Ishikawa (cell line): ENCODE data around the gene TTLL10.
A peak's percentile ranks its signal among the peaks of the same experiment; 100 is the strongest.

Source experiments
- CEBPB ChIP-seq: IDR thresholded peaks from 2 replicates; pipeline ENCODE4 v1.6.1; 2012
- CREB1 ChIP-seq: IDR thresholded peaks from 2 replicates; pipeline ENCODE4 v1.6.1; 2012; ENCODE audit warnings: low read depth
- EGR1 ChIP-seq: IDR thresholded peaks from 2 replicates; pipeline ENCODE4 v1.6.1; 2012
- EP300 ChIP-seq: IDR thresholded peaks from 2 replicates; pipeline ENCODE4 v1.6.1; 2012; ENCODE audit warnings: borderline replicate concordance
- FOXM1 ChIP-seq: IDR thresholded peaks from 2 replicates; pipeline ENCODE4 v1.6.1; 2012; ENCODE audit warnings: low read depth, borderline replicate concordance
- NFIC ChIP-seq: IDR thresholded peaks from 2 replicates; pipeline ENCODE4 v1.6.1; 2012
- RAD21 ChIP-seq: IDR thresholded peaks from 2 replicates; pipeline ENCODE4 v1.6.1; 2012; ENCODE audit warnings: low read depth
- TAF1 ChIP-seq: IDR thresholded peaks from 2 replicates; pipeline ENCODE4 v1.6.1; 2012; ENCODE audit warnings: low read depth, mild to moderate bottlenecking
- TCF12 ChIP-seq: IDR thresholded peaks from 2 replicates; pipeline ENCODE4 v1.6.1; 2012; ENCODE audit warnings: low read depth
- TEAD4 ChIP-seq: IDR thresholded peaks from 2 replicates; pipeline ENCODE4 v1.6.1; 2012
- YY1 ChIP-seq: IDR thresholded peaks from 2 replicates; pipeline ENCODE4 v1.6.1; 2012; ENCODE audit warnings: low read depth
- ZBTB7A ChIP-seq: IDR thresholded peaks from 2 replicates; pipeline ENCODE4 v1.6.1; 2012; ENCODE audit warnings: low read depth
- TF ChIP-seq, protein P1 (sequence below): IDR thresholded peaks from 2 replicates; pipeline ENCODE4 v1.6.1; 2012
- TF ChIP-seq, protein P2 (sequence below): IDR thresholded peaks from 2 replicates; pipeline ENCODE4 v1.6.1; 2012; ENCODE audit warnings: low read depth, mild to moderate bottlenecking
- TF ChIP-seq, protein P3 (sequence below): IDR thresholded peaks from 2 replicates; pipeline ENCODE4 v1.6.1; 2012

Gene TTLL10

DNA sequence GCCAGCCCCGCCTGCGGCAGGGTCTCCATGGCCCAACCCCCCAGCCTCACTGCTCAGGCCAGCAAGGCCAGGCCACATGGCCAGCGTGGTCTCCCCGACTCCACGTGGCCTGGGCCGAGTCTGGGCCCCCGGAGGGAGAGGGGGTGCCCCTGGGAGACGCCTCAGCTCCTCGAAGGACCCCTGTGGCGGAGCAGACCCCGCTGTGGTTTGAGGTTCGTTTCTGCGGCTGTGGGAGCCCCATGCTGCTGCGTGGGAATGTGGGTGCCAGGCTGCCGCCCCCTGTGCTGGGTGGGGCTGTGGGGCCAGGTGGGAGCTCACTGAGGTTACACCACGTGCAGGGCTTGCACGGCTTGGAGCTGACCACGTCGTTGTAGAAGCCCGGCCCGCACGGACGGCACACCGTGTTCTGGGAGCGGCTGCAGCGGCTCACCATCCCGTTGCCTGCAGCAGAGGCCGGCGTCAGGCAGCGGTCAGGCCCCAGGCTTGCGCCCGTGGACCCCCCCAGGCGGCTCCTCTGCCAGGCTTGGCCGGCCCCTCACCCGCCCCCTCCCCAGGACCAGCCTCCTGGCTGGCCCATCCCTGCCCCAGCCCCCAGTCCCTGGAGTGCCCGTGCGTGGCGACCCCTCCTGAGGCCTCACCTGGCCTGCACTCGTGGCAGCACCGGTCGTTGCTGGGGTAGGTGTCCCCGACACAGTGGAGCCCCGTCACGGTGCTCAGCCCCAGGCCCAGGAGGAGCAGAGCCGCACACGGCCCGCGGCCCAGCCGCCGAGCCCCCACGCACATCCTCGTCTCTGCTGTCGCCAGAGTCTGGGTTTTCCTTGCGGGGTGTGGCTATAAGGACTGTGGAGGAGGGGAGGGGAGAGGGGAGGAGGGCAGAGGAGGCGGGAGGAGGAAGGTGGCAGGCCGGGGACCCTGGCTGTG lies 39.9 kb downstream of the TTLL10 start, which contains the start of gene TNFRSF4:
Gene TNFRSF4 (minus strand): TSS at position 809 of the 921 bp plus-strand sequence. CDS start 26 bp downstream, at position 783.
- TF ChIP-seq TEAD4 = no peak
- TF ChIP-seq, protein P1, sequence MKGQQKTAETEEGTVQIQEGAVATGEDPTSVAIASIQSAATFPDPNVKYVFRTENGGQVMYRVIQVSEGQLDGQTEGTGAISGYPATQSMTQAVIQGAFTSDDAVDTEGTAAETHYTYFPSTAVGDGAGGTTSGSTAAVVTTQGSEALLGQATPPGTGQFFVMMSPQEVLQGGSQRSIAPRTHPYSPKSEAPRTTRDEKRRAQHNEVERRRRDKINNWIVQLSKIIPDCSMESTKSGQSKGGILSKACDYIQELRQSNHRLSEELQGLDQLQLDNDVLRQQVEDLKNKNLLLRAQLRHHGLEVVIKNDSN = no peak
- TF ChIP-seq TCF12 = no peak
- no peak for TF ChIP-seq FOXM1
- TF ChIP-seq EP300 = no peak
- TF ChIP-seq, protein P2, sequence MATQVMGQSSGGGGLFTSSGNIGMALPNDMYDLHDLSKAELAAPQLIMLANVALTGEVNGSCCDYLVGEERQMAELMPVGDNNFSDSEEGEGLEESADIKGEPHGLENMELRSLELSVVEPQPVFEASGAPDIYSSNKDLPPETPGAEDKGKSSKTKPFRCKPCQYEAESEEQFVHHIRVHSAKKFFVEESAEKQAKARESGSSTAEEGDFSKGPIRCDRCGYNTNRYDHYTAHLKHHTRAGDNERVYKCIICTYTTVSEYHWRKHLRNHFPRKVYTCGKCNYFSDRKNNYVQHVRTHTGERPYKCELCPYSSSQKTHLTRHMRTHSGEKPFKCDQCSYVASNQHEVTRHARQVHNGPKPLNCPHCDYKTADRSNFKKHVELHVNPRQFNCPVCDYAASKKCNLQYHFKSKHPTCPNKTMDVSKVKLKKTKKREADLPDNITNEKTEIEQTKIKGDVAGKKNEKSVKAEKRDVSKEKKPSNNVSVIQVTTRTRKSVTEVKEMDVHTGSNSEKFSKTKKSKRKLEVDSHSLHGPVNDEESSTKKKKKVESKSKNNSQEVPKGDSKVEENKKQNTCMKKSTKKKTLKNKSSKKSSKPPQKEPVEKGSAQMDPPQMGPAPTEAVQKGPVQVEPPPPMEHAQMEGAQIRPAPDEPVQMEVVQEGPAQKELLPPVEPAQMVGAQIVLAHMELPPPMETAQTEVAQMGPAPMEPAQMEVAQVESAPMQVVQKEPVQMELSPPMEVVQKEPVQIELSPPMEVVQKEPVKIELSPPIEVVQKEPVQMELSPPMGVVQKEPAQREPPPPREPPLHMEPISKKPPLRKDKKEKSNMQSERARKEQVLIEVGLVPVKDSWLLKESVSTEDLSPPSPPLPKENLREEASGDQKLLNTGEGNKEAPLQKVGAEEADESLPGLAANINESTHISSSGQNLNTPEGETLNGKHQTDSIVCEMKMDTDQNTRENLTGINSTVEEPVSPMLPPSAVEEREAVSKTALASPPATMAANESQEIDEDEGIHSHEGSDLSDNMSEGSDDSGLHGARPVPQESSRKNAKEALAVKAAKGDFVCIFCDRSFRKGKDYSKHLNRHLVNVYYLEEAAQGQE = no peak

DNA sequence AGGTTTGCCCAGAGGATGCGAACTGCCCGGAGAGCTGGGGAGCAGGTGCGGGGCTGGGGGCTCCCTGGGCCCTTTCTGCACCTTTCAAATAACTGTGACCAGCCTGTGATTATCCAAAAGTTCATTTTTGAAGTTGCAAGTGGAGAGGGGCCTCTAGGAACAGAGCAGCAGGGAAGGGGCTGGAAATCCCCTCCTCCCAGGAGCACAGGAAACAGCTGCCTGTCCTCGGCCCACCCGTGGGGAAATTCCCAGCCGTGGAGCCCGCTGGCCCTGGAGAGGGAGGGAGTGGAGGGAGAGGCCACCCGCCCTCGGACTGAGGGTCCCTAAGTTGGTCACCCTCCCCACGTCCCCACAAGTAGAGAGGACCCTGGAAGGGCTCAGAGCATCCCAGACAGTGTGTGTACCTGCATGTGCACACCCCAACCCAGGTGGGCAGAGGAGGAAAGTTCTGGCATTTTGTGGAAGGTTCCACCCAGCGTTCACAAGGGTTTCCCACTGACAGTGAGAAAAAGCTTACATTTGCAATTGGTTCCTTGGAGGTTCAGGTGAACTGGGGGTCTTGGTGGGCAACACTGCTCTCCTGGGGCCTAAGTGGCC lies 41.5 kb downstream of the TTLL10 start:
- no peak for TF ChIP-seq YY1

DNA sequence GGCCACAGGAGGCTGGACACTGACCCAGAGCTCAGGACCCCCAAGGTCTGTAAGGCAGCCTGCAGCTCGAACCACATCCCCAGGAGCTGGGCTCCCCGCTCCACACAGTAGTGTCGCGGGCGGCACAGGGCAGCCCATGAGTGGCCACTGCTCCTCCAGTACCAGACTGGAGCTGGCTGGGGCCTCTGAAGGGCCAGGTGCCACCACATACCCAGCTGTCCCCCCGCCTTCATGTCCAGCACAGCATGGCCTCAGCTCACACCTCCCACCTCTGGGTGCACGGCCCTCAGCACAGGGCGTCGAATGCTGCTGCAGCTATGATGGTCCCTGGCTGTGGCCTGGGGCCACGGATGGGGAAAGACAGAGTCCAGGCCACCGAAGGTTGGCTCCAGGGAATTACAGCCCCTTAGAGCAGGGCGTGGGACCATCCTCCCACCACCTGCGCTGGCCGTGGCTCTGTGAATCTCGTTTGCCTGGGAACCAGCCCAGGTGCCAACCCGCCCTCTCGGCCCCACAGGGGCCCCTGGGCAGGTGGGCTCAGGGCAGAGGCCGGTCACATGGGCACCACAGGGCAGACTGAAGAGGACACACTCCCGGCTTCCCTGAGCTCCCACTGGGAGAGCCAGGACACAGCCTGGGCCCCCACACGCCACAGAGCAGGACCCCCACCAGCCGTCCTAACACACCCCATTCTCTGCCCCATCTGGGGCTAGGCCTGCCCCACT lies 42.4 kb downstream of the TTLL10 start:
- TF ChIP-seq ZBTB7A (0 out of 2 replicates have a peak, but pooled peaks have one; percentile 9), CEBPB (no peak)

DNA sequence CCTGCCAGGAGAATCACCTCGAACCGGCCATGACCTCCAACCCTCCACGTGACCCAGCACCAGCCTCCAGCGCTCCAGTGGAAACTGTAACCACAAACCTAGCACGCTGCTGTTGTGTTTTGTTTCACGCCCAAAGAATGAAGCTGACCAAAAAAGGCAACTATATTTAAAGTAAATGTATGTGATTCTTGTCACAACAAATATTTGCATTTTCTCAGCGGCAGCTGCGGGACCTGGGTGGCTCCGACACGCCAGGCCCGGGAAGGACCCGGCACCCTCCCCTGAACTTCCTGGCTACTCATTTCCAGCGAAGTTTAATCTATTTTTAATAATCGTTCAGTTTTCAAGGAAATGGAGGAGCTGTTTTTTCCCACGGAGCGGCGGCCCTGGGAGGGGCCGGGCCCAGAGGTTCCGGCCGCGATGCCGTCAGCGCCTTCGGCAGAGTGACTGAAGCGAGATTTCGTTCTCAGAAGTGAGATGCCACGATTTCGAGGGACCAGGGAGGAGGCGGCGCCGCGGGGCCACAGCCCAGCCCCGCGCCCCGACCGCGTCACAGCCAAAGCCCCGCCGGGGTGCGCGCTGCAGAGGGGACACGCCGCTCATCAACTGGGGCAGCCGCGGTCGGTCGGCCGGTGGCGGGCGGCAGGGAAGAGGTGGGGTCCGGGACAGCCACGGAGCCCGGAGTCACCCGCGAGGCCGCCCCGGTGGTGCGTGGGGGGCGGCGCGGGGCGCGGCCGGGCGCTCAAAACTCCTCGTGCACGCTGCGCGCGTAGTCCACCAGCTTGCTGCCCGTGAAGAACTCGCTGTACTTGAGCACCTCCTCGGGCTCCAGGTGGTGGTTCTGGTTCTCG lies 43.3 kb downstream of the TTLL10 start:
- TF ChIP-seq YY1 (no peak), TAF1 (no peak), EGR1 (no peak), FOXM1 (no peak), CREB1 (no peak)
- TF ChIP-seq, protein P2 = no peak

DNA sequence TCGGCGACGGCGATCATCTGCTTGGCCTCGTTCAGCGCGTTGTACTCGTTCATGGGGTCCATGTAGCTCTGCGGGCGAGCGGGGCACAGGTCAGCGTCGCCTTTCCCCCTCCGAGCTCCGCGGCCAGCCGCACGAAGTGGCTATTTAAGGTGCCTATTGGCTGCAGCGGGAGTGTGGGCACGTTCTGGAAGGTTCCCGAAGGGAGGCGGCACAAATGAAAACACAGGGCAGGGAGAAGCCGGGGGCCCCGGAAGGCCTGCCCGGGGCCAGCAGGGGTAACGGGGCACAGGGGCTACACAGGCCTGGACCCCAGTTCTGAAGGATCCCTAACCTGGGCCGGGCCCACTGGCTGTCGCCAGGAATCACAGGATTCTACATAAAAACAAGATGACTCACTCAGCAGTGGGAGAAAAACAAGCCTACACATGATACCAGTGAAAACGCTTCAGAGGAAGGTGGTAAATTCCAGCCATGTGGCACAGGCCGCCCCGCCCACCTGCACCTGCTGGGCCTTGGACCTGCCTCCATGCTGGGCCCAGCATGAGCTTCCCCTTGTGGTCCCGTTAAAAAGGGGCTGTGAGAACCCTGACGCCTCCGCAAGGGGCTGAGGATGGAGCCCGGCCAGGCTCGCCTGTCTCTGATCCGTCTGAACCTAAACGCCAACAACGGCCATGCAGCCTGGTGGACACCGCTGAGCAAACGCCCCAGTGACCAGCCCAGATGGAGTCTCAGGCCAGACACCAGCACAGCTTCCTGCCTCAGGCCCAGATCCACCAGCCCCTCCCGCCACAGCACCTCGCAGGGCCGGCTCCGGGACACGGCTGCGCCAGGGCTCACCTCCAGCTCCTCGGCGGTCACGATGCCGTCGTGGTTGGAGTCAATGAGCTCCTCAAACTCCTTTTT lies 44.2 kb downstream of the TTLL10 start:
- TF ChIP-seq, protein P2 = no peak
- TF ChIP-seq, protein P1 = peak; percentile 75
- TF ChIP-seq TEAD4 (peak; percentile 84), TCF12 (peak; percentile 97), TAF1 (no peak), EP300 (peak; percentile 87), FOXM1 (peak; percentile 73; the same call in 1 of the 2 replicates), ZBTB7A (peak; percentile 86; the same call in 1 of the 2 replicates), NFIC (peak; percentile 88), YY1 (no peak), RAD21 (peak; percentile 19; the same call in 1 of the 2 replicates), EGR1 (peak; percentile 96), CEBPB (peak; percentile 18; the same call in 1 of the 2 replicates), CREB1 (no peak)
- TF ChIP-seq, protein P3, sequence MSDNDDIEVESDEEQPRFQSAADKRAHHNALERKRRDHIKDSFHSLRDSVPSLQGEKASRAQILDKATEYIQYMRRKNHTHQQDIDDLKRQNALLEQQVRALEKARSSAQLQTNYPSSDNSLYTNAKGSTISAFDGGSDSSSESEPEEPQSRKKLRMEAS = peak; percentile 96
